Liver (tissue), 1 donor: ENCODE data around the gene JOSD2.

Experiments used
- HNF4G ChIP-seq: IDR thresholded peaks from 2 replicates; pipeline ENCODE4 v1.6.1; 2016; ENCODE audit warnings: antibody characterized with exemption
- TAF1 ChIP-seq: conservative IDR thresholded peaks from 2 replicates; pipeline ENCODE4 v1.6.1; 2016; ENCODE audit warnings: antibody characterized with exemption, mild to moderate bottlenecking
- donor health status: healthy.

GRCh38 chr19:50468818-50469217 lies 42.2 kb downstream of the JOSD2 start:
- TF ChIP-seq HNF4G (no peak), TAF1 (no peak)
